Activated CD4-positive, alpha-beta T cell treated with anti-CD3 and anti-CD28 coated beads, Interleukin-2, amount 50 U/mL, for 48 hours (primary cell): ENCODE data around the gene G6PC1.
"Not testable (repeated sequence)": the region's sequence is repeated elsewhere in the genome, so short reads cannot be mapped to it uniquely, and the experiment has no call there.

Experiments used
- DNase-seq, 2 experiments: peaks; one replicate each; pipeline ENCODE4 v3.0.0-alpha.2; 2020

Gene G6PC1

DNA sequence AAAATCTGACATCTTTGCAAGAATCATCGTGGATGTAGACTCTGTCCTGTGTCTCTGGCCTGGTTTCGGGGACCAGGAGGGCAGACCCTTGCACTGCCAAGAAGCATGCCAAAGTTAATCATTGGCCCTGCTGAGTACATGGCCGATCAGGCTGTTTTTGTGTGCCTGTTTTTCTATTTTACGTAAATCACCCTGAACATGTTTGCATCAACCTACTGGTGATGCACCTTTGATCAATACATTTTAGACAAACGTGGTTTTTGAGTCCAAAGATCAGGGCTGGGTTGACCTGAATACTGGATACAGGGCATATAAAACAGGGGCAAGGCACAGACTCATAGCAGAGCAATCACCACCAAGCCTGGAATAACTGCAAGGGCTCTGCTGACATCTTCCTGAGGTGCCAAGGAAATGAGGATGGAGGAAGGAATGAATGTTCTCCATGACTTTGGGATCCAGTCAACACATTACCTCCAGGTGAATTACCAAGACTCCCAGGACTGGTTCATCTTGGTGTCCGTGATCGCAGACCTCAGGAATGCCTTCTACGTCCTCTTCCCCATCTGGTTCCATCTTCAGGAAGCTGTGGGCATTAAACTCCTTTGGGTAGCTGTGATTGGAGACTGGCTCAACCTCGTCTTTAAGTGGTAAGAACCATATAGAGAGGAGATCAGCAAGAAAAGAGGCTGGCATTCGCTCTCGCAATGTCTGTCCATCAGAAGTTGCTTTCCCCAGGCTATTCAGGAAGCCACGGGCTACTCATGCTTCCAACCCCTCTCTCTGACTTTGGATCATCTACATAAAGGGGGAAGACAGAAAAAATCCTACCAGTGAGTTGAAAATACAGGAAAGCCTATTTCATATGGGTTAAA, at the start of gene G6PC1:
G6PC1 (plus strand) TSS at position 340 of the 872 bp plus-strand sequence; CDS start at position 418, 78 bp downstream.
- no peak for DNase-seq

GRCh38 chr17:42850954-42851353, 49.6 kb upstream of the G6PC1 start, which contains the start of gene AOC3:
Gene AOC3, plus strand, starts transcription at chr17:42851199. Its CDS starts 145 bp downstream, at chr17:42851344.
- no peak for DNase-seq

GRCh38 chr17:42851371-42852240, 49.0 kb upstream of the G6PC1 start:
- not testable (repeated sequence) for DNase-seq

- DNase-seq = no peak
Observed at GRCh38 chr17:42852351-42852750, 48.2 kb upstream of the G6PC1 start.

DNA sequence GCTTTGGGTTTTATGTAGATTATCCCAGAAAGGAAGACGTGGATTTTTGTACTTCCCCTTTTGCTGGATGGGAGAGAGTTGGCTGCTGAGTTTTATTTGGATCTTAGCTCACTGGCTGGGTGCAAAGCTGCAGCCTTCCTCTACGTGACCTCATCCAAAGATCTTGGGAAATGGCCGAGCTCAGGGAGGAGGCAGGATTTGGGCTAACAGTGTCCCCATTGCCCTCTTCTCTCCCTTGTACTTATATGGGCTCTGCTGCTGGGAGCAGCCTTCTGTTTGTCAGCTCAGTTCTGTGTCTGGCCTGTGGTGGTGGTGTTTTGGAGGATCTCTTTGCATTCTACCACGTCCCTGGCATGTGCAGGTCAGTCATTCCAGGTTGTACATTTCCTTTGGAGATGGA, 47.6 kb upstream of the G6PC1 start:
- no peak for DNase-seq

- DNase-seq = no peak
Observed at GRCh38 chr17:42853597-42853967, 47.0 kb upstream of the G6PC1 start.

DNA sequence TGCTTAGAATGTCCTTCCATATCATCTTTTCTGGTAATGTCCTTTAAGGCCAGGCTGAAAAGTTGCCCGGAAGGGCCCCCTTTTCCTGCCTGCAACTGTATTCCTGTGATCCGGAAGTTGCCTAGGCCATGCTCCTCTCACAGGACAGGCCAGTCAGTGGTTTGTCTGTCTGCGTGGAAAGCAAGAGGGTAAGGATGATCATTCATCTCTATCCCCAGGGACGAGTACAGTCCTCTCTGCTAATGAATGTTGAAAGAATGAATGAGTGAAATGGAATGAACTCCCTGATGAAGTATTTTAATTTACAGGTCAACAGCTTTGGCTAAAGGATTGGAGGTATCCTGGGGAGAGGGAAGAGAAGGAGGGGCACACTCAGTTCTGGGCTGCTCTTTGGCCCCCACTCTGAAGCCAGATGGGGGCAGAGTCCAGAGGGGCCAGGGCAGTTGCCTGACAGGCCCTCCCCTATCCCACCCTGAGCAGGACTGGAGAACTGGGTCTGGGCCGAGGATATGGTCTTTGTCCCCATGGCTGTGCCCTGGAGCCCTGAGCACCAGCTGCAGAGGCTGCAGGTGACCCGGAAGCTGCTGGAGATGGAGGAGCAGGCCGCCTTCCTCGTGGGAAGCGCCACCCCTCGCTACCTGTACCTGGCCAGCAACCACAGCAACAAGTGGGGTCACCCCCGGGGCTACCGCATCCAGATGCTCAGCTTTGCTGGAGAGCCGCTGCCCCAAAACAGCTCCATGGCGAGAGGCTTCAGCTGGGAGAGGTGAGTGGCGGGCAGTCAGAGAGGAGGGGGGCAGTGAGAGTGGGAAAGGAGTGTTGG, 46.4 kb upstream of the G6PC1 start:
- DNase-seq = no peak

GRCh38 chr17:42855048-42855596, 45.5 kb upstream of the G6PC1 start:
- no peak for DNase-seq

GRCh38 chr17:42856093-42856492, 44.5 kb upstream of the G6PC1 start:
- DNase-seq = not testable (repeated sequence)

GRCh38 chr17:42856516-42856915, 44.1 kb upstream of the G6PC1 start:
- DNase-seq = not testable (repeated sequence)

- DNase-seq = no peak
Observed at GRCh38 chr17:42857389-42857788, 43.2 kb upstream of the G6PC1 start.

- DNase-seq = no peak
Observed at GRCh38 chr17:42865638-42866094, 34.9 kb upstream of the G6PC1 start.

DNA sequence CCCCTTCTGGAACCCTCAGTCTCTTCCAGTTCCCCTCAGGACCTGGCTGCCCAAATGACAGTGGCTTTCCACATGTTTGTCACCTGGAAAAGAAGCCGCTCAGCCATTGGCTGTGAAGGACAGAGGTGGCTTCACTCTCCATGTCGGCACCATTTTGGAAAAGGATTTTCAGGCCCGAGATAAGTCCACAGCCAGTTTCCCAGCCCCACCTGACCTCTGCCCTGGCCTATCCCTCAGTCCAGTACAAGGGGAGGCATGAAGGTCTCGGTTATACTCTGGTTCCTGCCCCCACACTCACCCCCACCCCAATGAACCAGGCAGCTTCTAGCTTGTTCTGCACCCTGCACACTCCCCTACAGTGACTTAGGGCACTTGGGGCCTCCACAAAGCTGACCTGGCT, 34.4 kb upstream of the G6PC1 start:
- no peak for DNase-seq

- DNase-seq = no peak
Observed at GRCh38 chr17:42866631-42867575, 33.7 kb upstream of the G6PC1 start.

DNA sequence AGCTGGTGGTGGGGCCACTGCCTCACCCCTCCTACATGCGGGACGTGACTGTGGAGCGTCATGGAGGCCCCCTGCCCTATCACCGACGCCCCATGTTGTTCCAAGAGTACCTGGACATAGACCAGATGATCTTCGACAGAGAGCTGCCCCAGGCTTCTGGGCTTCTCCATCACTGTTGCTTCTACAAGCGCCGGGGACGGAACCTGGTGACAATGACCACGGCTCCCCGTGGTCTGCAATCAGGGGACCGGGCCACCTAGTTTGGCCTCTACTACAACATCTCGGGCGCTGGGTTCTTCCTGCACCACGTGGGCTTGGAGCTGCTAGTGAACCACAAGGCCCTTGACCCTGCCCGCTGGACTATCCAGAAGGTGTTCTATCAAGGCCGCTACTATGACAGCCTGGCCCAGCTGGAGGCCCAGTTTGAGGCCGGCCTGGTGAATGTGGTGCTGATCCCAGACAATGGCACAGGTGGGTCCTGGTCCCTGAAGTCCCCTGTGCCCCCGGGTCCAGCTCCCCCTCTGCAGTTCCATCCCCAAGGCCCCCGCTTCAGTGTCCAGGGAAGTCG, 32.8 kb upstream of the G6PC1 start:
- not testable (repeated sequence) for DNase-seq

GRCh38 chr17:42868338-42868737, 32.3 kb upstream of the G6PC1 start:
- DNase-seq = no peak

DNA sequence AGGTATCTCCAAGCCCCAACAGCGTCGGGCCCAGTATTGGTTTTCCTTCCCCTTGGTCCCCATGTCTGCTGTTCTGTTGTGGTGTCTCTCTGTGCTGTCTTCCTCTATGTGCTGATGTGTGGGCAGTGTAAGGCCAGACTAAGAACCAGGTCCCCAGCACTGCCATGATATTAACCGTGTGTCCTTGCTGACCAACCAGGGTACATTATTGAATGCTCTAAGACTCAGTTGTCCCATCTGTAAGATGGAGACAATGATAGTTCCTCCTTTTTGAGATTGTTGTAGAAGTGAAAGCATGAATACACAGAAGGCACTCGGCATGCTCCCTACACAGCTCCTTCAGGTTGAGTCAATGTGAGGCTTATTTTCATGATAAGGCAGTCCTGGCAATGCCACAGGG, 29.0 kb upstream of the G6PC1 start:
- no peak for DNase-seq

GRCh38 chr17:42872251-42872965, 28.2 kb upstream of the G6PC1 start:
- no peak for DNase-seq

DNA sequence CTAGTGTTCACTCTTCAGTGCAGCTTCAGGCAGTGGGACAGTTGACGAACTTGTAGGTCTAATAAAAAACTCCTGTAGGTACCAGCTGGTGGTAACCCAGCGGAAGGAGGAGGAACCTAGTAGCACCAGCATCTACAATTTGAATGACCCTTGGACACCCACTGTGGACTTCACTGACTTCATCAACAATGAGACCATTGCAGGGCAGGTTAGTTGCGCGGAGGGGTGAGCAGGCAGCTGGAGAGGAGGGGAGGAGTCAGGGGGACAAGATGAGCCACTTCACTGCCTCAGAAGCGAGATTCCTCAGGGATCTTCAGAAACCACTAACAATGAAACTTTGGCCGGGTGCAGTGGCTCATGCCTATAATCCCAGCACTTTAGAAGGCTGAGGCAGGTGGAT, 27.3 kb upstream of the G6PC1 start:
- no peak for DNase-seq
